A673 (cell line): ENCODE data around the gene CD302.

Experiments used
- CTCF ChIP-seq: fragments of 300-800, 200-600 bp; sonication (generic); conservative IDR thresholded peaks from 2 replicates; pipeline ENCODE4 v1.5.1; 2017; ENCODE audit warnings: low read depth, mild to moderate bottlenecking, antibody characterized with exemption, low read length, moderate library complexity, mixed read lengths
- EZH2 ChIP-seq: fragments of 200-600 bp; sonication (generic); IDR thresholded peaks from 2 replicates; pipeline ENCODE4 v1.6.1; 2017; ENCODE audit warnings: borderline replicate concordance, low read depth, mild to moderate bottlenecking, mixed read lengths, antibody characterized with exemption, low read length; ENCODE audit not compliant: poor library complexity, severe bottlenecking

DNA sequence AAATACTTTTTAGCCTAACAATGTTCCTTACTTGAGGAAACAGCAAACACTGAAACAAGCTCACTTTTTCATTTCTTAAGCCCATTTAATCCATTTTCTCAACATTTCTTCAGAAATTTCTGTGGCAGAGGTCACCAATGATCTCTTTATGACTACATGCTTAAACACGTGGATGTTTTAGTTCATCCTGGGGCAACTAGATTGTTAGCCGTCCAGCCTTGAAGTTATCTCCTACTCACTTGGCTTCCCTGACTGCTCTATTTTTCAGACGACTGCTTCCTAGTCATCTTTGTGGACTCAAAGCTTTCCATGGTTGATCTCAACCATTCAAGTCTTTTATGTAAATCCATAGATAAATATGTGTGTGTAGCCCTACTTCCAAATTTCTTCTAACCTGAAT is 24.1 kb downstream of the CD302 start:
- TF ChIP-seq CTCF (no peak), EZH2 (no peak)
